ENCODE data around the gene KCNAB2.

KCNAB2 gene

DNA sequence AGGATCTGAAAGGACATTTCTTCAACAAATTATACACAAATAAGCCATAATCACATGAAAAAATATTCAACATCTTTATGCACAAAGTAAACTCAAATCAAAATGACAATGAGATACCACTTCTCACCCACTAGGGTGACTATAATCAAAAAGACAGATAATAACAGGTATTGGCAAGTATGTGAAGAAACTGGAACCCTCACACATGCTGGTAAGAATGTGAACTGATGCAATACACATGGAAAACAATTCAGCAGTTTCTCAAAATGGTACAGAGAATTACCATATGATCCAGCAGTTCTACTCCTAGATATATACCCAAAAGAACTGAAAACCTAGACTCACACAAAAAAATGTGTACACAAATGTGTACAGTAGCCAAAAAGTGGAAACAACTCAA, 71.9 kb downstream of the KCNAB2 start:
- no peak for DNase-seq (ENCODE audit: extremely low read depth, insufficient read length)
- TF ChIP-seq, protein P1, sequence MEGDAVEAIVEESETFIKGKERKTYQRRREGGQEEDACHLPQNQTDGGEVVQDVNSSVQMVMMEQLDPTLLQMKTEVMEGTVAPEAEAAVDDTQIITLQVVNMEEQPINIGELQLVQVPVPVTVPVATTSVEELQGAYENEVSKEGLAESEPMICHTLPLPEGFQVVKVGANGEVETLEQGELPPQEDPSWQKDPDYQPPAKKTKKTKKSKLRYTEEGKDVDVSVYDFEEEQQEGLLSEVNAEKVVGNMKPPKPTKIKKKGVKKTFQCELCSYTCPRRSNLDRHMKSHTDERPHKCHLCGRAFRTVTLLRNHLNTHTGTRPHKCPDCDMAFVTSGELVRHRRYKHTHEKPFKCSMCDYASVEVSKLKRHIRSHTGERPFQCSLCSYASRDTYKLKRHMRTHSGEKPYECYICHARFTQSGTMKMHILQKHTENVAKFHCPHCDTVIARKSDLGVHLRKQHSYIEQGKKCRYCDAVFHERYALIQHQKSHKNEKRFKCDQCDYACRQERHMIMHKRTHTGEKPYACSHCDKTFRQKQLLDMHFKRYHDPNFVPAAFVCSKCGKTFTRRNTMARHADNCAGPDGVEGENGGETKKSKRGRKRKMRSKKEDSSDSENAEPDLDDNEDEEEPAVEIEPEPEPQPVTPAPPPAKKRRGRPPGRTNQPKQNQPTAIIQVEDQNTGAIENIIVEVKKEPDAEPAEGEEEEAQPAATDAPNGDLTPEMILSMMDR (IDR thresholded peaks at IDR 0.05; ENCODE audit: insufficient read depth, low read length, poor library complexity, severe bottlenecking), result no peak
- Histone ChIP-seq H3K4me3 (replicated peaks; ENCODE audit: low read depth, low read length) (no peak overlapping the region), H3K36me3 (ENCODE audit: control insufficient read depth, insufficient read depth, low read length) (no peaks in the 10 kb centered on the region), H3K27me3 (replicated peaks; ENCODE audit: control insufficient read depth, insufficient read depth, low read length) (no peaks in the 10 kb centered on the region; the same call in 1 of the 2 replicates)

DNA sequence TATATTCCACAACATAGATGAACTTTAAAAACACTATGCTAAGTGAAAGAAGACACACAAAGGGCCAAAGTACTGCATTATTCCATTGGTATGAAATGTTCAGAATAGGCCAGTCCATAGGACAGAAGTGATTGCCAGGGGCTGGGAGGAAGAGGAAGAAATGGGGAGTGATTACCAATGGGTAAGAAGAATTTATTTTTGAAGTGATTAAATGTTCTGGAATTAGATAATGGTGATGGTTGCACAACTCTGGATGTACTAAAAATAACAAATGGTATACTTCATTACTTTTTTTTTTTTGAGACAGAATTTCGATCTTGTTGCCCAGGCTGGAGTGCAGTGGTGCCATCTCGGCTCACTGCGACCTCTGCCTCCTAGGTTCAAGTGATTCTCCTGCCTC, 72.7 kb downstream of the KCNAB2 start:
- DNase-seq (ENCODE audit: extremely low read depth, insufficient read length), result no peak
- H3K27me3 ChIP-seq (replicated peaks; ENCODE audit: control insufficient read depth, insufficient read depth, low read length), result no peaks in the 10 kb centered on the region; the same call in 1 of the 2 replicates
- no peaks in the 10 kb centered on the region for H3K36me3 ChIP-seq (ENCODE audit: control insufficient read depth, insufficient read depth, low read length)
- no peak overlapping the region for H3K4me3 ChIP-seq (replicated peaks; ENCODE audit: low read depth, low read length)
- TF ChIP-seq, protein P1 (IDR thresholded peaks at IDR 0.05; ENCODE audit: insufficient read depth, low read length, poor library complexity, severe bottlenecking), result no peak

DNA sequence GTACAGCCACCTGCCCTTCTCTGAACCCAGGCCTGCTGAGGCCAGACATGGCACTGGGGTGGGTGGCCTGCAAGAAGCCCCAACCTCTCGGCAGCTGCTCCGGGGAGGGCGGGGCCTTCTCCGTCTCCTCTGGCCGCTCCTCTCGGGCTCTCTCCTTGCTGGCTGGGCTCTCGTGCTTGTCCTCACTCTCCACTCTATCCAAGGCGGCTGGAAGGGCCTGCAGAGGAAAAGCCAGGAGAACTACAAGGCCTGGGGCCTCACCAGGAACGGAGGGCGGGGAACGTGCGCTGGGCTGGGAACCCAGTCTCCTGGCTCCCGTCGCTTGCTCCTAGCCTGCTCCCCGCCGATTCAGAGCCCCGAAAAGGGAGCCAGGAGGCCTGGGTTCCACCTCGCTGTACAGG, 75.3 kb downstream of the KCNAB2 start:
- Histone ChIP-seq H3K4me3 (replicated peaks; ENCODE audit: low read depth, low read length) (no peak overlapping the region), H3K27me3 (replicated peaks; ENCODE audit: control insufficient read depth, insufficient read depth, low read length) (no peaks in the 10 kb centered on the region; the same call in 1 of the 2 replicates)
- no peak for DNase-seq (ENCODE audit: extremely low read depth, insufficient read length)

DNA sequence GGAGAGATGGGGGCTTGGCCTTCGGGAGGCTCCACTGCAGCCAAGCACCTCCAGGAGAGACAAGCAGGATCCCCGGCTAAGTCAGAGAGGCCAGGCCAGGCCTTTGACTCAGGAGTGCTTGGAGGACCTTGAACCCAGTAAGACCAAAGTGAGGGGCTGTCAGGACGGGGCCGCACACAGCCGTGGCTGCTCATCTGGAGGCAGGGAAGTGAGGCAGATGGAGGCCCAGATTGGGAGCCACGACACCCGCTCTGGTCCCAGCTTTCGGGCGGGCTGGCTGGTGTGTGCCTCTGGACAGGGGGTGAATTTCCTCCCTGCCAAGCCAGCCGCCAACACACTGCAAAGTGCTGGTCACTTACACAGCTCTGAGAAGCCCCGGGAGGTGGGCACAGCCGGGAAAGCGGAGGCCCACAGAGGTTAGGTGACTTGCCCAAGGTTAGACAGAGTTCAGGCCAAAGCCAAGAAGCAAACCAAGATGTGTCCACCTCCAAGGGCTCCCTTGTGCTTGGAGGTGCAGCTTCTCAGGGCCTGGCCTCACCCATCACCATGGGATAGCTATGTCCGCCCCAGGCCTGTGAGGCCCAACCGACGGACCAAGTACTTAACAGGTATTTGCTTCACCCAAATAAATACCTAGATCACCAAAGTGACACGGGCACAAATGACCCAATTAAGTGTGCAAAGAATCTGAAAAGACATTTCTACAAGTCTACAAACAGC, 76.1 kb downstream of the KCNAB2 start:
- no peak for DNase-seq (ENCODE audit: extremely low read depth, insufficient read length)
- TF ChIP-seq, protein P1 (IDR thresholded peaks at IDR 0.05; ENCODE audit: insufficient read depth, low read length, poor library complexity, severe bottlenecking), result no peak
- Histone ChIP-seq H3K27me3 (replicated peaks; ENCODE audit: control insufficient read depth, insufficient read depth, low read length) (no peaks in the 10 kb centered on the region; the same call in 1 of the 2 replicates), H3K36me3 (ENCODE audit: control insufficient read depth, insufficient read depth, low read length) (no peaks in the 10 kb centered on the region), H3K4me3 (replicated peaks; ENCODE audit: low read depth, low read length) (no peak overlapping the region)

More for the DNA sequence above, 75.3 kb downstream of the KCNAB2 start:
- TF ChIP-seq, protein P1 (IDR thresholded peaks at IDR 0.05; ENCODE audit: insufficient read depth, low read length, poor library complexity, severe bottlenecking), result no peak
- H3K36me3 ChIP-seq (ENCODE audit: control insufficient read depth, insufficient read depth, low read length), result no peaks in the 10 kb centered on the region

DNA sequence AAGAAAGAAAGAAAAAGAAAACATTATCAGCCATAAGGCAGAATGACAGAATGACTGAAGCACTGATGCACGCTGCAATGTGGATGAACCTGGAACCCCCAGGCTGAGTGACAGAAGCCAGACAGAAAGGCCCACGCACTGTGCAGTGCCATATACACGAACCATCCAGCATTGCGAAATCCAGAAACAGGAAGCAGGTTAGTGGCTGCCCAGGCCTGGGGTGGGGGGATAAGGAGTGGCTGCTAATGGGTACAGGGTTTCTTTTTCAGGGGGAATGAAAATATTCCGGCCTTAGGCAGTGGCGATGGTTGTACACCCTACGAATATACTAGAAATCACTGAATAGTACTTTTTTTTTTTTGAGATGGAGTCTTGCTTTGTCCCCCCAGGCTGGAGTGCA, 77.4 kb downstream of the KCNAB2 start:
- no peak overlapping the region for H3K4me3 ChIP-seq (replicated peaks; ENCODE audit: low read depth, low read length)
- DNase-seq (ENCODE audit: extremely low read depth, insufficient read length), result no peak
- no peaks in the 10 kb centered on the region; the same call in 1 of the 2 replicates for H3K27me3 ChIP-seq (replicated peaks; ENCODE audit: control insufficient read depth, insufficient read depth, low read length)
- no peaks in the 10 kb centered on the region for H3K36me3 ChIP-seq (ENCODE audit: control insufficient read depth, insufficient read depth, low read length)
- TF ChIP-seq, protein P1 (IDR thresholded peaks at IDR 0.05; ENCODE audit: insufficient read depth, low read length, poor library complexity, severe bottlenecking), result no peak
